Stimulated activated naive CD8-positive, alpha-beta T cell treated with anti-CD3 and anti-CD28 coated beads, Interleukin-15, Interleukin-2, amounts not matched to agents 100 U/mL and 50 U/mL, for 24 hours (primary cell): ENCODE results near the gene DLG2.
"Not testable (repeated sequence)": the region's sequence is repeated elsewhere in the genome, so short reads cannot be mapped to it uniquely, and the experiment has no call there.

Source experiments
- ATAC-seq: fragments of 150-1000 bp; cut with Tn5 transposase; one replicate; pipeline ENCODE4 v1.10.0; 2021
- DNase-seq: peaks from one replicate; pipeline ENCODE4 v3.0.0; 2021

Gene DLG2

GRCh38 chr11:85316967-85317366 is 310.2 kb downstream of the DLG2 start:
- ATAC-seq (no peak), DNase-seq (no peak)

DNA sequence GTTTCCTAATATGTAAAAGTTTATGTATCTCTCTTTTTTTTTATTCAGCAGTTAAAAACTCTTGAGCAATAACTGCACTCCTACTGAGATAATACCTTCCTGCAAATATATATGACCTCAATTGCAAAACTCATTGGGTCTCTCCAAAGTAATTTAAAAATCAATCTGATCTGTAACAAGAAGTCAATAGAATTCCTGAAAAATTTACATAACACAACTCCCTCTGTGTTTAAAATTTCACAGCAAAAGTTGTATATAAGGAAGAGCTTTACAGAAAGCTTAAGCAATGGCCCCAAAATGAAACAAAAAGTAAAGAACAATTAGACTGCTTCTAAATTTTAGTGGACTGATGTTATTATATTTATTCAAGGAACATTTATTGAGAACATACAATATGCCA is 313.4 kb downstream of the DLG2 start:
- no peak for ATAC-seq
- DNase-seq, result no peak

DNA sequence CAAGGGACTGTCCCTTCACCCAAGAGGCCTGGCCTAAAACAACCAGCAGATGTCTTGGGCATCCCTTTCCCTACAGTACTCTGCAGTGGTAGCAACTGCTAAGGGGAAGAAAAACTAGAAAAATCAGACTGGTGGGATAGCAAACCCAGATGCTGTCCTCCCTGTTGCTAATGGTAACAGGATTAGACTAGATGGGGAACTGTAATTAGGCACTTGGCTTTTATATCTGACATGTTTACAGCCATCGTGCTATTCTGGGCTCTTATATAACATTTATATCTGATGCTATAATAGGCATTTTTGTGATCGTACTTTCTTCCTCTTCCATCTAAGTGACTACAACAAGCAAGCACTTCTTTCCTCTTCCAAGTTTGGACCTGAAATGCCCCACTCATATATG is 316.7 kb downstream of the DLG2 start:
- DNase-seq (no peak), ATAC-seq (no peak)

- ATAC-seq, result no peak
- DNase-seq, result no peak
Measured at GRCh38 chr11:85307366-85307765, 319.8 kb downstream of the DLG2 start.

- no peak for ATAC-seq
Measured at GRCh38 chr11:85301895-85302678, 325.1 kb downstream of the DLG2 start.

DNA sequence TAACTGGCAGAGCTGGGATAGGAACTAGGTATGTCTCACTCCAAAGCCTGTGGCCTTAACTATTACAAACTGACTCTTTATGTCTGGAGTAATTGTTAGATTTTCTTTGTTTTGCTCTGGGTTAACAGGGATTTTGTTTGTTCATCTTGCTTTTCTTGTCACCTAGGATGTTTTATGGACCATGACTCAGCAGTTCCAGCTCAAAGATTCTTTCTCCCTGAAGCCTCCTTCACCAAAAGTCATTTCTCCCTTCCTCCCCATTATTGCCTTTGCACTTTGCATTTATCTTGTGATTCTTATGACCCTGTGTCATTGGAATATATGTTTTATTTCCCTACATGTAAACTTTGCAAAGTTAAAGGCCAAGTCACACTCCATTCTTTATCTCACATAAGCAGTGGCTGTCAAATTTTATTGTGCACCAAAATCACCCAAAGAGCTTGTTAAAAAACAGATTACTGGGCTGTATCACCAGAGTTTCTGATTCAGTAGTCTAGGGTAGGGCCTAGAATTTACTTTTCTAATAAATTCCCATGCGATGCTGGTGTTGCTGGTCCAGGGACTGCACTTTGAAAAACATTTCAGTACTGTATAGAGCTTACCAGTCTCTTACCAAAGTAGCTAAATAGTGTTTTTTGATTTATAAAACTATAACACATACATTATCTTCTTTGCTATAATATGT is 327.7 kb downstream of the DLG2 start:
- no peak for ATAC-seq
- DNase-seq, result no peak

More at GRCh38 chr11:85301895-85302678, 325.1 kb downstream of the DLG2 start:
- DNase-seq, result no peak

- DNase-seq, result no peak
Measured at GRCh38 chr11:85295694-85296271, 331.4 kb downstream of the DLG2 start.

DNA sequence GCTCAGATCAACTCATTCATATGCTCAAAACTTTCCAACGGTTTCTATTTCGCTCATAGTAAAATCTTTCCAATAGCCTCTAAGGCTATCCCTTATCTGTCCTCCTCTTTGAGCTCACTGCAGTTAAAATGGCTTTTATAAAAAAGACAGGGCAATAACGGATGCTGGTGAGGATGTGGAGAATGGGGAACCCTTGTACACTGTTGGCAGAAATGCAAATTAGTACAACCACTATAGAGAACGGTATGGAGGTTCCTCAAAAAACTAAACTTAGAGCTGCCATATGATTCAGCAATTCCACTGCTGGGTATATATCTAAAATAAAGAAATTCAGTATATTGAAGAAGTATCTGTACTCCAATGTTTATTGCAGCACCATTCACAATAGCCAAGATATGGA is 345.6 kb downstream of the DLG2 start:
- ATAC-seq (no peak), DNase-seq (no peak)

More at GRCh38 chr11:85295694-85296271, 331.4 kb downstream of the DLG2 start:
- ATAC-seq, result no peak

DNA sequence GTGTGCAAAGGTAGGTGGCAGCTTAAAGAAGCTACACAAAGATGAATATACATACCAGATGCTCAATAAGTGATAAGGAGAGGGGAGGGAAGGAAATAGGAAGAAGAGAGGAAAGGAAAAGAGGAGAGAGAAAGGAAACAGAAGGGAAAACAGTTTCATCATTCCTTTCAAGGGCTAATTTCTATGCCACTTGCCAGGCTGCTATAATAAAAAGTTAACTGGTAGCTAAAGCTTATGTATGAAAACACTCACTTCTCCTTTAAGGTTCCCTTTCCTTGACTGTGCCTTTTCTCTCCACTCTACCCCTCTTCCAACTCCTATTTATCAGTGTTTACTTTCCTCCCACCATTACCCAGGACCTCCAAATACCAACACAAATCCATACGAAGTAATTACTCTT is 347.9 kb downstream of the DLG2 start:
- ATAC-seq, result no peak
- no peak for DNase-seq

- DNase-seq (no peak), ATAC-seq (no peak)
Measured at GRCh38 chr11:85277693-85278092, 349.5 kb downstream of the DLG2 start.

DNA sequence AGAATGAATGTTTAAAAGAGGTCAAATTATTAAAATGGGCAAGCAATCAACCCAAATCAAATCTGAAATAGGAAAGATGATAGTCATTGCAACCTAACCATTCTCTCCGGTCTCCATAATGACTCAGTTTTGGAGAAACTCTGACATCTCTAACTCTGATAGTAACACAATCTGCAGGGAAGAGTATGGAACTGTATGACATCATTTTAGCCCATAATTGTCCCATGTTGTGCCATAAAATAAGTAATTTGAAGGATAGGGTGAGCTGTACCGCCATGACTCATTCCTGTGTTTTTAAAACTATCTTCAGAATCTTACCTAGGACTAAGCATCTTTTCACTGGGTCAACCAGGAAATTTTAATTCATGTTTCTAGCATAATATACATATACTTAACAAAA is 350.8 kb downstream of the DLG2 start:
- ATAC-seq (no peak), DNase-seq (no peak)

- ATAC-seq, DNase-seq: not testable (repeated sequence)
Measured at GRCh38 chr11:85270315-85270714, 356.8 kb downstream of the DLG2 start.

- no peak for ATAC-seq
- DNase-seq, result no peak
Measured at GRCh38 chr11:85269109-85269508, 358.0 kb downstream of the DLG2 start.

- ATAC-seq (no peak), DNase-seq (no peak)
Measured at GRCh38 chr11:85266646-85267045, 360.5 kb downstream of the DLG2 start.

GRCh38 chr11:85263328-85263727 is 363.8 kb downstream of the DLG2 start:
- no peak for ATAC-seq

DNA sequence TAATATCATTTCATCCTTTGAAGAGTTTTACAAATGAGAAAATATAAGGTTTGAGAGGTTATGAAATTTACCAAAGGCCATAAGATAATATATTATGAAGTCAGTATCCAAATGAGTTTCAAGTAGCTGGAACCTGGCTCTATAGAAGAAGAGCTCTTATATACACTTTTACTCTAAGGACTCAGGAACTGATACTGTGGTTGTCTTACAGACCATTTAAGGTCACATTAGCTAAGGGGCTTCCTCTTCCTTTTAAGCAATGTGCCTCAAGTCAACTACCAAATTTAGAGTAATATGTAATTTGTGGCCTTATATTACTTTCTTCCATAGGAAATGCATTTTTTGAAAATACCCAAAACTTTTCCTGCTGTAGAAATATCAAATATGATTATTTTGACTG is 369.3 kb downstream of the DLG2 start:
- DNase-seq, result no peak
- ATAC-seq, result no peak

More at GRCh38 chr11:85263328-85263727, 363.8 kb downstream of the DLG2 start:
- no peak for DNase-seq

DNA sequence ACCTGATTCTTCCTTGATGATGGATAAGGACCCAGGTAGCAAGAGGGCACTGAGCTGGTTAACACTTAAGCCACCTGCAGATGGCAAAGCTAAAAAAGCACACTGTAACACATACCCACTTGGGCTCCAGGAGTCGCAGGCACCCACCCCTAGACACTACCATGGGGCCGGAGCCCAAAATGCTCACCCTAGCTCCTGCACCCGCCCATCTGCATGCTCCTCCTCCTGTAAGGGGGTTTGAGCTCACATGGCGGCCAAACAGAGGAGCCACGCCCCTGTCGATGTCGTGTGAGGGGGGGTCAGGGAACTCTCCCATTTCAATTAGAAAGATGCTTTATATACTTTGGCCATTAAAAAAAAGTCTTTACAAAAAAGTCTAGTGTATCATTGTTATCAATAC is 370.7 kb downstream of the DLG2 start:
- DNase-seq, result no peak
- no peak for ATAC-seq

GRCh38 chr11:85249482-85249881 is 377.7 kb downstream of the DLG2 start:
- DNase-seq (no peak), ATAC-seq (no peak)

DNA sequence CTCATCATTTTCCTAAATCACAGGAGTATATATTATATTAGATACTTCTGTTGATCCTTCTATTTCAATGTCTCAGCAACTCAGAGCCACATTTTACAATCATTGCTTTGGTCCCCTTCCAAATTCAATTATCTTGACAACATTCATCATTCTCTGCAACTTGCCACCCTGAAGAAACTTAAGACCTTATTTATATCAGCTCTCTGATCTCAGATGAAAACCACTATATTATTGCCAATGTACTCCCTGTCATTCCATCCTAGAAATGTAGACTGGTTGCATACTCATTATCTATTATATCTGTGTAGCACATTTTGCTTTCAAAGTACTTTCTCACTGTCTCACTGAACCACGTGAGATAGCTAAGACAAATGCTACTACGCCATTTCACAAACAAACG is 379.3 kb downstream of the DLG2 start:
- DNase-seq (no peak), ATAC-seq (no peak)

DNA sequence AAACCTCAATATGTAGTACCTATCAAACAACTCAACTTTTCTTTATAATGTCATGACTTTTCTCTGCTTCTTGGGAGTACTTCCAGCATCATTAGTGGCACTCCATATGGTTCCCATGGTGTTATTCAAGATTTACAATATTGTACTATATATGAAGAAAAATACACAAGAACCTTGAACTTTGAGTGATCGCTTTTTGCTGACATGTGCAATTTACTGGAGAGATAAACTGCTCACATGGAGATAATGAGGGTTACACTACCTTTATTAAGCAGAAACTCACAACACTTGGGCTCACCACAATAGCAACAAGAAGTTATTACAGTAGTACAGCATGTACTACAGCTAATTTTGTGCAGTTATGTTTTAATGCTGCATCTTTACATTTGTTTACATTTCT is 388.2 kb downstream of the DLG2 start:
- DNase-seq, result no peak

GRCh38 chr11:85238038-85238437 is 389.1 kb downstream of the DLG2 start:
- DNase-seq, ATAC-seq: not testable (repeated sequence)

More for the DNA sequence above, 388.2 kb downstream of the DLG2 start:
- no peak for ATAC-seq

DNA sequence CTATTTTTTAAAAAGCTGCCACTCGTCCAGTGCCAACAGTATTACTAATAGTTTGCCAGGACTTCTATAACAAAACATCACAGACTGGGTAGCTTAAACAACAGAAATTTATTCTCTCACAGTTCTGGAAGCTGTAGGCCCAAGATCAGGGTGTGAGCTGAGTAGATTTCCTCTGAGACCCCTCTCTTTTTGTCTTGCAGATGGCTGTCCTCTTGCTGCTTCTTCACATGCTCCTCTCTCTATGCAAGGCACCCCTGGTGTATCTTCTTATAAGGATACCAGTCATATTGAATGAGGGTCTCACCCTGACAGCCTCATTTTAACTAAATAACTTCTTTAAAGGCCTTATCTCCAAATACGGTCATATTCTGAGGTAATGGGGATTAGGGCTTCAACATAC is 390.9 kb downstream of the DLG2 start:
- ATAC-seq (no peak), DNase-seq (no peak)

DNA sequence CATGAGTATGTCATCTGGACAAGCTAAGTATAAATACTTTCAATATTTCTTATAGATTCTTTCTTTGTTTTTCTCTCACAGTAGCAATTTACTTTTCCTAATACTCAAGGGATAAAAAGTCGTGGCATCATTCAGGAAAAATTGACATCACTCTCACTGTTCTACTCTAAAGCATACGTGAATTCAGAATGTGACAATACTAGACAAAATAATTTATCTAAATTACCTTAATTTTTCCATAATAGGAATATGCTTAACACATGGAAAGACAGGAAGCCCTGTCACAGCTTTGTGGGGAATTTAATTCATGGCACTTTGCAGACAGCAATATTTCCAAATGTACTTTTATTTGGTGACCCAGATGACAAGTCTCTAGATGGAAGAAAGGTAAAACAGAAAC is 394.6 kb downstream of the DLG2 start:
- ATAC-seq (no peak), DNase-seq (no peak)
